GM19023 (cell line): ENCODE results near the gene KRIT1.

Source experiments
- ATAC-seq: cut with Tn5 transposase; IDR thresholded peaks from one replicate; pipeline ENCODE4 v1.9.1; 2021; ENCODE audit warnings: mild to moderate bottlenecking, moderate library complexity; ENCODE audit not compliant: unreplicated experiment

The KRIT1 gene

DNA sequence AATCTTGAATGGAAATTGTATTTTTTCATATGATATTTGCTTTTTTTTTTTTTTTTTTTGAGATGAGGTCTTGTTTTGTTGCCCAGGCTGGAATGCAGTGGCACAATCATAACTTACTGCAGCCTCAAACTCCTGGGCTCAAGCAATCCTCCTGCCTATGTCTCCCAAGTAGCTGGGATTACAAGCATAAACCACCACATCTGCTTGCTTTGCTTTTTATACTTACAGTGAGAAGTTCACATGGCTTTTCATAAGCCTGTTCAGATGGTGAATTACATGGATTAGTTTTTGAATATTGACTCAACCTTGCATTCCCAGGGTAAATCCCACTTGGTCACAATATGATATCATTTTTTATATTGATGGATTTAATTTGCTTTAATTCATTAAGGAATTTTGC is 88.7 kb downstream of the KRIT1 start:
- no peak for ATAC-seq

DNA sequence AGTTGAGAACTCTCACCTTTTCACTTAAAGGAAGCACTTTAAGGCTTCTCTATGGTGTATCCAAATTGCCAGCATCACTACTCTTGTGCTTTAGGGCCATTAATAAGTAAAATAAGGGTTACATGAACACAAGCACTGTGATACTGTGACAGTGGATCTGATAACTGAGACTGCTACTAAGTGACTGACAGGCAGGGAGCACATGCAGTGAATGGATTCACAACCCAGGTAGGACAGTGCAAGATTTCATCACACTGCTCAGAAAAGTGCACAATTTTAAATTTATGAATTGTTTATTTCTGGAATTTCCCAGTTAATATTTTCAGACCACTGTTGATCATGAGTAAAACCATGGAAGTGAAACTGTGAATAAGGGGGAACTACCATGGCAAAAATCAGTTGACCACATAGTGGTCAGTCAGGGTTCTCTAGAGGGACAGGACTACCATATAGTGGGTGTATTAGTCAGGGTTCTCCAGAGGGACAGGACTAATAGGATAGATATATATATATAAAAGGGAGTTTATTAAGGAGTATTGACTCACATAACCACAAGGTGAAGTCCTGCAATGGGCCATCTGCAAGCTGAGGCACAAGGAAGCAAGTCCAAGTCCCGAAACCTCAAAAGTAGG is 90.5 kb downstream of the KRIT1 start:
- no peak for ATAC-seq

DNA sequence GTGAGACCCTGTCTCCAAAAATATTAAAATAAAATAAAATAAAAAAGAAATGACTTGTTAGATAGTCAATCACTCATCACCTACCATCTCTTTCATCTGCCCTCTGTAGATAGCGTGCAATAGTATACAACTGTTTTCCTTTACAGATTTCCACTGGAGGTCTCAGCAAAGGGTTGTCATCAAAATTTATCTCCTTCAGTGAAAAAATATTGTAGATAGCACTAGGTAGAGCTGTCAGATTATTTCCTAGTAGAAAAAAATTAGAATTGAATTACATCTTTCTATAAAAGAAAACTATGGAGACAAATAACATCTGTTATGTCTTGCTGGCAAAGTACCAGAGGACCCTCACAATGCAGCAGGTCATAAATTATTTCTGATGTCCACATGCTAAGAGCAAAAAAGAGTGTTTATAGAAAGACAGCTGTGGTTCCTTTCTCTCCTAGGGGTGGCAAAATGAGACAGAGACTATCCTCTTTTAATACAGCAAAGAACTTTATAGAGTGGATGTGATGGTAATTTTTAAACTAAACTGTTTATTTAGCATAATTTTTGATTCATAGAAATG is 95.2 kb downstream of the KRIT1 start:
- no peak for ATAC-seq

DNA sequence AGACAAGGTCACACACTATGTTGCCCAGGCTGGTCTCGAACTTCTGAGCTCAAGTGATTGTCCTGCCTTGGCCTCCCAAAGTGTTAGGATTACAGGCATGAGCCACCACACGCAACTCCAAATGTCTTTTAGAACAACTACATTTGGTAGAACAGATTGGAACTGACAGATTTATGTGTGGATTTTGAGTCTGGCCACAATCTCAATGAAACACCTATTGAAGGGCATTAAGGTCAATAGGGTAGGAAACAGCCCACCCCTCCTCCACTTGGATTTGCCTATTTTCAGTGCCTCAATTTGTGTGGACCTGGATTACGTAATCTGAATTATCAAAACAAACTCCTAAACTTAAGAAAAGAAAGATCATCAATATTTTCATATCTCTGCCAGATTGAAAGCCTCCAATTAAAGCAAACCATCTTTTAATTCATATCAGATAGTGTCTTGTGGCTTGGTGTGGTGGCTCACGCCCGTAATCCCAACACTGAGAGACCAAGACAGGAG is 95.9 kb downstream of the KRIT1 start:
- ATAC-seq, result no peak
